IPS DF 19.7 (cell line): Measurements from ENCODE around the gene ARL15.

ENCODE experiments used
- DNase-seq: peaks from one replicate; pipeline ENCODE4 v3.0.0-alpha.2; 2013; ENCODE audit warnings: low read depth, low spot score

Gene ARL15

DNA sequence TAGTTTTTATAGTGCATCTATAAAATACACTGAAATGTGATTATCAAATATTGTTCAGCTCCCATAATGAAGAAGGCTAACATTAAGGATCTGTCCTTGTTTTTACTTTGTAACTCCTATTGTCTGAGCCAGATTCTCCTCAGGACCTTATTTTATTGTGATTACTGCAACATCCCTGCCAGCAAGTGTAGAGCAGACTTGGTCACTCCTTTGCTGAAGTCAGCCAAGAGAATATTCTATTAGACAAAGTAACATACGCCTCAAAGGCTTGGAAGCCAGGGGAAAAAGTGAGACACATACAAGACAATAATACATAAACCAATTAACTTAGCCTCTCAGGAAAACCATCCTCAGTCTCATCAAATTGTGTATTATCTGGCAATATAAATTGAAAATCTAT lies 269.6 kb downstream of the ARL15 start:
- DNase-seq: no peak

DNA sequence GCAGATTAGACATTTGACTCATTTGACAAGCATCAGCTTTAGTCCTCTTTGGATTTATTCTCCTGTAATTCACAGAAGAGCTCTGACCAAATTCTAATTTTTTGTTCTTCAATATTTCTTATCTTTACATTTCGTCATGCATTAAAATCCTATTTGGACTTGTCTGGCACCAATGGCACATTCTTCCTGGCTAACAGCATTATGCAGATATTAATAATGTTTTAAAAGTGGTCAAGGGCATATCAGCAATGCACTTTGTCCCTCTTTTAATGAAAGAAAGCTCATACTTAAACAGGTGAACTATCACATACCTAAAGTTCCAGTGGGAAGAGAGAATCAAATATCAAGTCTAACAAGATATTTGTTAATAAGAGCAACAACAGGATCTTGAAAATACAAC lies 270.4 kb downstream of the ARL15 start:
- DNase-seq: no peak

DNA sequence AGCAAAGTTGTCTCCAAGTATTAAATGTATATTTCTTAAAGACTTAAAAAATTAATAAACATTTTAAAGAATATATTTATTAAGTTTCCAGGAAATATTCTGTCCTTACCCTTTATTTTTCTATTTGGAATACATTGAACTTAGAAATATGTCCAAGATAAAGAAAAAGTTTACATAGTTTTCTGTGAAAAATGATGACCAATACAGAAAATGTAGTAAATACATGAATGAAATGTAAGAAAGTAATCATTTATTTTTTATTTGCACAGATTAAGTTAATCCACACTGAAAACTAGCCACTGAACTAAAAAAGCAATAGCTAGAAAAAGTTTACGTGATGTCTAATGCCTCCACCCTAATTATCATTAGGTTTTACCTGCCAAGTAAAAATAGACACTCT lies 273.2 kb downstream of the ARL15 start:
- no peak for DNase-seq

DNA sequence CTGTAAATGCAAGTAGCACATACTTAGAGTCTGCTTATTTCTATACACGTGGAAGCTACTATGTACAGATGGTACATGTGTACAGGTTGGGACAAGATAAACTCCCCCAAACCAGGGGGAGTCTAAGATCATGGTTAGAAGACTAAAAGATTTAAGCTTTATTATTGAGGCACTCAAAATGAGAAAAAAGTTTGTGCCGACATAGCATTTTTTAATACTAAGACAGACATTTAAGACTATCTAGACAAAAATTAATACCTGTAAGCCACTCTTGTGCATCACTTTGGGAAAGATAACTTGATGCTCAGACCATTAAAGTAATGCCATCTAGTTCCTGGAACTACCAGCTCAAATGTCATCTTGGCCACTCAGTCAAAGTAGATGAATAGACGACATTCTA lies 279.4 kb downstream of the ARL15 start:
- no peak for DNase-seq

DNA sequence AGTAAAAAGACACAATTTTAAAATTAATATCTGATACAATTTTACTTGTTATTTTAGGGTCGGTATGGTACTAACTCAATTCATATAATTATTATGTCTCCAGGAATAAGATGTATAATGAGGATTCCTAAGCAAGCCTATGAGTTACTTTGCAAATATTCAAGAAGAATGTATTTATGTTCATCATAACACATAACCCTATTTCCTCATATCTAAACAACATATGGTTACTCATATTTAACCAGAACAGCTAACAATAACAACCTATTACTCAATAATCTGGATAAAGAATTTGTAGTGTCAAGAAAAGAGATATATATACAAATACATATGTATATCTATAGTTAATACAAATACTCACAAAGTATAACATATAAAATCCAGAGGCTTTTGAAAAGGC lies 285.9 kb downstream of the ARL15 start:
- no peak for DNase-seq

DNA sequence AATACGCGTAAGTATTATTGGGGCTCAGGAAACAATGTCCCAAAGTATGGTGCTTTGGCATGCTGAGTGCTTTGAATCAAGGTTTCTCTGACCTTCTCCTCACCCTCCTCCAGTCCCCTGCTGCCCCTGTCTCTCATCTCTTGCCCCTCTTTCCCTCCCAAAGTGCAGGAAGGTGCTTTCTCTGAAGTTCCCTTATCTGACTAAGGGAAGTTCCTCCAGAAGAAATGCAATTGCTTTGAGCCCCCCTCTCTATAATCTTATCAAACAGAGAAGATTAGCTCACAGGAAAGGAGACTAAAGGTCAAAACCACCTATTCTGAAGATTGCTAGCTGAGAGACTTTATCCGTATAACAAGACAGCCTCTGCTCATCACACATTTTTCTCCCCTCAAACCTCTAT lies 288.1 kb downstream of the ARL15 start:
- DNase-seq: no peak

DNA sequence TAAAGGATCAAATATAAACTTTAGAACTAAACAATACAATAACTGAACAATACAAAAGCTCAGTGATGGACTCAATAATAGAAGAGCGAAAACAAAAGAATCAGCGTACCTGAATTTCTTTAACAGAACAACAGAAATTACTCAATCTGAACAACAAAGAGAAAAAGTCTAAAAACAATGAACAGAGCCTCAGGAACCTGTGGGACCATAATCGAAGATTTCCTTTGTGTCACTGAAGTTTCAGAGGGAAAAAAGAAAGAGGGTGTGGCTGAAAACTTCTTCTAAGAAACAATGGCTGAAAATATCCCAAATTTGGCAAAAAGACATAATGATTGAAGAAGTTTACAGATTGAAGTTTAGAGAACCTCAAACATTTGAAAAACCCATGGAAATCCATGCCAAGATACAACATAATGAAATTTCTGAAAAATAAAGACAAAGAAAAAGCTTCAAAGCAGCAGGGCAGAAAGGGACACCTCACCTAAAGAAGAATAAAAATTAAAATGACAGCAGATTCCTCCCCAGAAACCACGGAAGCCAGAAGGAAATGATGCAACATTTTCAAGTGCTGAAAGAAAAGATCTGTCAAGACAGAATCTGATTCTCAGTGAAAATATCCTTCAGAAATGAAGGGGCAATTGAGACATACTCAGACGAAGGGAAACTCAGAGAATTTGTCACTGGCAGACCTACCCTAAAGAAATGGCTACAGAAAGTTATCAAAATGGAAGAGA lies 288.8 kb downstream of the ARL15 start:
- DNase-seq: no peak

DNA sequence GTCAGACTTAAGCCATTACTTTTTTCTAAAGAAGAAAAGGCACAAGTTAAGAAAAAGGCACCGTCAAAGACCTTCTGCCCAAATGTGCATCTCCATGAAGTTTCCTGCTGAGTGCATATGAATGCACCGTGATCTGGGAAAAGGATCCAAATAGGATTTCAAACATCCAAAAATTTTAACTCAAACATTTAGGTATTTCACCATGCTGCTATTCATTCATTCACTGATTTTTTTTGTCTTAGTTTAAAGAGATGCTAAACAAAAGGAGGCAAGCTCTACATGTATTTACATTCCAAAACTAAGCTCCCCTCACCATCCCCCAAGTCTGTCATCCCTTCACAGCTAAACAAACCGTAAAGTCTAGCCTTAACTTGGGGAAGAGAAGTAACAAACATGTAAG lies 291.9 kb downstream of the ARL15 start:
- peak; percentile 89 for DNase-seq

DNA sequence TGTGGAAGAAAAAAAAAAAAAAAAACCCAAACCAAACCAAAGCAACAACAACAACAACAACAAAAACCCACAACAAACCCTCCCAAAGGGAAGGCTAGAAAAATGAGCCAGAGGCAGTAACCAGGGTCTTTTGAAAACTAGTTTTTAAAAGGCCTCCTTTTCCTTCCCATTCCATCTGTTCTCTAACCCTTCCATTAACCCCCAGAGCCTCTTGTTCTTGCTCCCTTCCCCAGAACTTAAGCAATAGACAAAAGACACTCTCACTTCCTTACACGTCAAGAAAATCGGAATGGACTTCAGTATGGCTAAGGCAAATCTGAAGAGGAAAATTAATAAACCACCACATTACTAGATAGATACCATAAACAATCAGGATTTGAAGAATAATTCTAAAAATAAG lies 292.8 kb downstream of the ARL15 start:
- no peak for DNase-seq

DNA sequence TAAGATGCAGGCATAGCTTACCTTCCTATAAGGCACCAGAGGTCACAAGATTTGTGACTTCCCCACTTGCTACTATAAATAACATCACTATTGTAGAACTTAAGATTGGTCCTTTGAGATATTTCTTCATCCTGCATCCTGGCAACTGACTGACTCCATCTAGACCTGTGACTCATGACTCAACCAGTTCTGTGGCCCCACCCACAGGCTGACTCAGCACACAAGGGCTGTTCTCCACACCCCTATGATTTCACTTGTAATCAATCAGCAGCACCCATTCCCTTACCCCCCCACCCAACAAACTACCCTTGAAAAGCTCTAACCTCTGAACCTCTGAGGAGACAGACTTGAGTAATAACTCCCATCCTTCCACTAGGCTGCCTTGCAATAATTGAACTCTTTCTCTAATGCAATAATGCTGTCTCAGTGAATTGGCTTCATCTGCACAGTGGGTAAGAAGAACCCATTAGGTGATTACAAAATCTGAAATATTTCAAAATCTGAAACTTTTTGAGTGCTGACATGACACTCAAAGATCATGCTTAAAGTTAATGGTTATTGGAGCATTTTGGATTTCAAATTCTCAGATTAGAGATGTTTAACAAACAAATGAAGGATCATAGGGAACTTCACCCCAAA lies 296.7 kb downstream of the ARL15 start:
- no peak for DNase-seq

DNA sequence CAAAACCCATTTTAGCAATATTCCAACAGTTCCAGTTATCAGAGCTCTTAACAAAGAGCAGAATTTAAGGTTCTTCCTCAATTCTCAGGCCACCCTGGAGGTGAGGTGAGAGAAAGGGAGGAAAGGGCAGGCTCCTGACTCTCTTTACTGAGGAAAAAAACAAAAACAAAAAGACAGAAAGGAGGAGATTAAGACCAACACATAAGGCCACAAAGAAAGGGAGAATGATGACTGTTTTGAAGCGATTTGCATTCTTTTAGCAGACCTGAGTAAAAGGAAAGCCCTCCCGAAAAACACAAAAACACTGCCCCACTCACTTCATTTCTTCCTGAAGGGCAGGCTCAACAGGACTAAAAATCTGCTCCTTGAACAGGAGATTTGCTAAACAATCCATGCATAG lies 300.5 kb downstream of the ARL15 start:
- DNase-seq: no peak

DNA sequence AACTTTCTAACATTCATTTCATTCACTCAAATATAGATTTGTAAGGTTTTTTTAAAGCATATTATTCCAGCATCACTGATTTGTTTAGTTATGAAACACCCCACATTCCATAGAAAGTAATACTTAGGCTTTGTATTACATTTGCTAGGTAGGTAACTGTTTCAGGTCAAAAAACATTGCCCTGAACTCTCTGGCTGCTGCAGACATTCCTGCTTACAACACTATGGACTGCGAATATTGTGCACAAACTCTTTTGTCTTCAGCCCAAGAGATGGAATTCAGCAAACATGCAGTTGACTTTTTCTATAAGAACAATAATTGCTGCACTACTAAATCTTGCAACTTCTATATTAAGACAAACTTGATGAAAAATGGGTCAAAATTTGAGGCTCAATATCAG lies 301.0 kb downstream of the ARL15 start:
- DNase-seq: no peak

DNA sequence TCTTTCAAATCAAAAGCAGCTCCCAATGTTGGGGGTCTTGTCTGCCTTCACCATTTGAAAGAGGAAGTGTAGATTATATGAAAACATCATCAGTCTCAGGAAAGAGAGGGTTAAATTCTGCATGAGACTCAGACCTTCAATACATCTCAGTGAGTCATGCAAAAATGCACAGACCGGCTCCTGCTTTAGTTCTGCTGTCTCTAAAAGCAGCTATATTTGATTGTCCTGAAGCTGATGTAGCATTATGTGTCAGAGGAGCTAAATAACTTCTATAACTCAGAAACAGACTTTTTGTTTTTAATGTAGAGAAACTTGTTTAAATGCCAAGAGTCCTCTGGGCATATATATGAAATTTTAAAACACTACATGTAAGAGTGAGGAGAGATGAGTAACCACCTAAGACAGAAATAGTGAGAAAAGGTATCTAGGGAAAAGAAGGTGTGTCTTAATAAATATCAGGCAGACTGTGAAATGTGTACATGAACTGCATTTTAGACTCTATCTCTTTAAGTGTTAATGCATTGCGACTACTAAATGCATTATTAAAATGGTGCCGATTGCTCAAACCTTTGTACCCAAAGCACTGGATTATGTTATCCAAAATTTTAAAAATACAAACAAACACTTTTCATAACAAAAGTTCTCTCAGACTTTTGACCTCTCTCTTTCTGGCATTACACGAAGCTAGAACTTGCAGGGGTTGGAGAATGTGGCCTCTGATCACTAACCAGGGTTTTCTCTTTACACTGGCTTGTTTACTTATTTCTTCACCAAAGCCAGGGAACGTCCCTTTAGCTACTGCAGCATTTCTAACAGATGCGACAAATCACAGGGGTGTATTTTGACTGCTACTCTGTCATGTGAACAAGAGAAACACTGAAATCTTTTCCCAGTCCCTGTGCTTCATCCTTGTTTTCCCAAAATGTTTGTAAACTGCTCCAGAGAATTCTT lies 302.3 kb downstream of the ARL15 start:
- DNase-seq: no peak

DNA sequence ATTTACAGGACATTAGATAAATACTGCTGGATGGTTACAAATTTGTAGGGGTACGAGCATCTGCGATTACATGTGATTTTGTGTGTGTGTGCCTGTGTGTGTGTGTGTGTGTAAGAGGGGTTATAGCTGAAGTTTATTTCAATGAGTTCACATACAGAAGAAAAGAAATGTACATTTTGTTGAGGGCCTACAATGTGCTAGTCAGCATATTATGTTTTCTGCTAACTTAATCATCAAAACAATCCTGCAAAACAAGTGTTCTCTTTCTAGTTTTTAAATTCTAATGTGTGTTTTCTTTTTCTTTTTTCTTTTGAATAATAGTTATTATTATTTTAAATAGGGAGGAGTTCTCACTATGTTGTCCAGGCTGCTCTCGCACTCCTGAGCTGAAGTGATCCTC lies 305.7 kb downstream of the ARL15 start:
- no peak for DNase-seq

DNA sequence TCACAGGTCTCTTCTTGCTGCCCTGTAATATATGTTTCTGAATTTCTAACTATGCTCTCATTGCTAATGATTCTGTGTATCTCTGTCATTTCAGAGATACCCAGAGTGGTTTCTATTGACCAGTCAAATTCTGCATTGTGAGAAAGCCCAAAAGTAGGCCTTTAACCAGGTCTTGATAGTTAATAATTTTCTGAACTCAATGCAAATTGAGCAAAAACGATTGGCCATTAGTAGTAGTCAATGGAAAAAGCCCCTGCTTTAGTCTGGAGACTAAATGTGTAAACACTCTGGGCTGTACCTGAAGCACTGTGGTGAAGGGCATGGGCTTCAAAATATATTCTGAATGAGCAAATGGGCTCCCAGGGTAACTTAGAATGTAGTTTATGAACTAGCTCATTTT lies 307.6 kb downstream of the ARL15 start:
- no peak for DNase-seq

DNA sequence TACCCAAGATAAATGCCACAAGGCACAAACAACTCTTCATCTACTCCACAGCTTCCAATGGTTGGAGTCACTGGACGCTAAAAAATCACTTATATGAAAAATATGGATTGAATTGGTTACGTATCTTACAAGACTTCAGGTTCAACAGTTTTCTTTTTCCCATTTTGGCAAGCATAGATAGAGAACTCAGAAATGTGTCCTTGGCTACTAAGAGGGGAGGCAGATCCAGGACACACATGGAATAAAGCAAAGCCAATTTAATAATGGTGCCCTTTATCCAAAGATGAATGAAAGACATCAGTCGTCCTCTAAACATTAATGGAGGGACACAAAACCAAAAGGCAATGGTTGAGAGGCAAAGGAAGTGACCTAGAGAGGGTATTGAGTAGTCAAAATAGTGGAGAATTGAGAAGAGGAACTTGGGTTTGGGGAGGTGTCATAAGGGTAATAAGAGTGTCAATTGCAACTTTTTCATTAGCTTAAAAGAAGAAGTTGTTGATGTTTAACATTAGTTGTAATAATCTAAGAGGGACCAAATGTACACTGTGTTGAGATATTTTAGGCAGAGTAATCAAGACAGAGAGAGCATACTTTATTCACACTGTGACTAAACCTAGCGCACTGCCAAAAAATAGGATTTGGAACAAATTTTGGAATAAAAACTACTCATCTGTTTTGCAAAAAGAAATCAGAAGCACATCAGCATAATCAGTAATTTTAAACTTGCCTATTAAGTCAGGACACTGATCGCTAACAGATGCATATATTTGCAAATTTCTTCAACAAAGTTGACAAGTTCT lies 308.2 kb downstream of the ARL15 start:
- DNase-seq: no peak

DNA sequence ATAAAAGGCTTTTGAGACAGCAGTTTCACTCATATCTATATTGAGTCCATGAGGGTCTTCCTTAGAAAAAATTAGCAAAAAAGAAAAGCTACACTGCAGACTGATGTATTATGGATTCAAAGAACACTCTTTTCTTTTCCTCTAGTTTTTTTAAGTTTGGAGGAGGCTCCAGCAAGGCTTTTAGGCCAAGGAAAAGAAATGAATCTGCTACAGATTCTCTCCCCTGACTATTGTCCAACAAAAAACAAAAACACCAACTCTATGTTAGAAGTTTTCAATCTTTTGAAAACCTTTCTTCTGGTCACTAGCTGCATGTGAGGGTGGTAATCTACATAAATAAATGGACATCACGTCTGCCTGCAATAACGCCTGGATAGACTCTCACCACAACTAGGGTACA lies 310.4 kb downstream of the ARL15 start:
- no peak for DNase-seq

DNA sequence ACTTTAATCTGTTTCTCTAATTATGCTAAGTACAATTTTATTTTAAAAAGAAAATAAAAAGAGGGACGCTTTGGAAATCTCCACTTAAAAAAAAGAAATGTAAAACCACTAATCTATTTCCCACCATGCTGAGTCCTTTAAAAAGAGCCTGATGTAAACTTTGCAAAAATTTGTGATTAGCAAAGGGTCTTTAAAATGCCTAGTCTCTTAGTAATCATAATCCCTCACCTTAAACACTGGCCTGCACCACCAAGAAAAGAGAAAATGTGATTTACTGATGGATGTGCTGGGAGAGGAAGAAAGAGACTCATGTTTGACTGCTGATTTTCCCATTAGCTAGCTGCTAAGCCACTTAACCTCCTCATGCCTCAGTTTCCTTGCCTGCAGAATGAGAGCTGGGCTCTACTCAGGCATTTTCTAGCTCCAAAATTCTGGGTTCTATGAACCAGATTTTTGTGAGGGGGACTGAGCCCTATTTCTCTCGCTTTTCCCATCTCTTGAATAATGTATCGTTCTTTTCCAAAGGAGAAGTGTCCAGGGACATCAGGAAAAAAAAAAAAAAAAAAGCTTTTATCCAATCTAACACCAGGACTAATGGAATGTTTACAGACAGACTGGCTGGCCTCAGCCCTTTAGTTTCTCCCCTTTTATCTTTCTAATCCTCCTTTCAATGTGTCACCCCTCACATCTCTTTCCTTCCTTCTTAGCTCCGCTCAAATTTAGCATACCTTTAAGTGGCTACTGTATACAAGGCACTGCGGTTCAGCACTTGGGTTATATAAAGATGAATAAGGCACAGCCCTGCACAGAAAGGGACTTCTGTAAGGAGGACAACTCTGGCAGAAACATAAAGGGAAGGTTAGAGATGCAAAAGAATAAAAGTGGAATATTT lies 312.4 kb downstream of the ARL15 start:
- no peak for DNase-seq

DNA sequence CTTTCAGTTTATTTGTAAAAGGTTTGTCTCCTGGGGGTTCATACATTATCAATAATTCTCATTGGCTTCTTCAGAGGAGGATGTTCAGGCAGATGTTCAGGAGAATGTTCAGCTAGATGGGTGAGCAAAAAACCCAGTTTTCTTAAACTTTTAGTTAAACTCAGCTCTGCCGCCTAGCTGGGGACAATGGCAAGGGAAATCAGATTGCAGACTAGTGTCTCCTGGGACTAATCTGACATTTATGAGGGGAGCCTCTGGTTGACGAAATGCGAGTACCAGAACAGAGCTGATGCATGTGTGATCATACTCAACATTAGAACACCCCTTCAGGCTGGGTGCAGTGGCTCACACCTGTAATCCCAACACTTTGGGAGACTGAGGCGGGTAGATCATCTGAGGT lies 314.4 kb downstream of the ARL15 start:
- DNase-seq: no peak

DNA sequence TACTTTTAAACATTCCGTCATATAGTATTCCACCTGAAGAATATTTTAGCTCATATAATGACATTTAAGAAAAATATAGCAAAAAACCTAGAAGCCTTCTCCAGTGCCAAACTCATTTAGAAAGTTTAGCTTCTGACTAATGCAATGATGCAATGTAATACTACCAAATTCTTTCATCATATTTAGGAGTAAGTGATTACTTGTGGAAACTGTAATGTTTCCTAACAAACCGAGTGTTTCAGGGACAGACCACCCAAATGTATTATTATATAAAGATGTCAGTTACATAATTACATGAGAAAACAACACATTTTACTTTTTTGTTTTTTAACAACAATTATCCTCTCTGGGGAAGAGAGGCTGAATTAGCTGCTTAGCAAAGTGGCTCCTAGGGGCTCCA lies 316.2 kb downstream of the ARL15 start:
- DNase-seq: no peak

DNA sequence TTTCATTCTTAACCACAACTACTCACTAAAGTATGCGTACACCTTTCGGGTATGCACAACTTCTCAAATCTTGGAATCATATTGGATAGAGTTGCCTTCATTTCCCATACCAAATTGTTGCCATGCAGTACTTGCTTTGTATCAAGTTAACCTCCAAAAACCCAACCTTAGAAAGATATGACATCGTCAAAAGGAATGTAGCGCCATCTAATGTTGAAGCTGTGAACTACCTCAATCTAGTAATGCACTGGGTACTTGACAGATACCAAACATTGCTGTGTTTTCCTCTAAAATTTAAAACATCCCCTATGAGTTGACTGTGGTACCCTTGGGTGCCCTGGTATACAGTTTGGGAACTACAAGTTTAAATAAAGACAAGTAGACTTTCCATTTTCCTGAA lies 318.4 kb downstream of the ARL15 start:
- no peak for DNase-seq
